ENCODE data around the gene FAN1. TPM values are rescaled to one million over a fixed set of nuclear protein-coding genes. Genes with fewer than 3 reads are reported as not detected.

Gene FAN1
- total RNA-seq, 1 experiment from 2014 or later = 28.2 TPM

GRCh38 chr15:30878515-30878914, 25.2 kb upstream of the FAN1 start:
- Histone ChIP-seq H4K20me1 (ENCODE audit: control insufficient read depth, insufficient read depth, insufficient read length) (no peaks in the 10 kb centered on the region), H3K4me2 (ENCODE audit: insufficient read depth, insufficient read length, low read length) (no peak overlapping the region), H3K27me3 (ENCODE audit: insufficient read depth, low read length) (no peaks in the 10 kb centered on the region), H2BK20ac (ENCODE audit: low read depth, low read length, poor library complexity, severe bottlenecking) (no peak overlapping the region), H2AFZ (ENCODE audit: low read length) (no peak overlapping the region), H3K79me2 (ENCODE audit: insufficient read depth, low read length) (no peaks in the 10 kb centered on the region), H4K91ac (ENCODE audit: insufficient read length, low read depth, low read length) (no peak overlapping the region), H3K9ac (ENCODE audit: extremely low read depth, insufficient read length, low read length) (no peak overlapping the region), H3T11ph (ENCODE audit: low read length) (no peak overlapping the region), H3K14ac (ENCODE audit: insufficient read depth, low read length) (no peak overlapping the region), H2AK5ac (ENCODE audit: insufficient read length, low read length) (no peak overlapping the region), H3K79me1 (ENCODE audit: insufficient read depth, low read depth, low read length, poor library complexity, severe bottlenecking) (no peaks in the 10 kb centered on the region), H4K8ac (replicated peaks; ENCODE audit: insufficient read length, low read depth, low read length) (no peak overlapping the region), H3K18ac (ENCODE audit: insufficient read length, low read depth, low read length) (no peak overlapping the region), H3K56ac (ENCODE audit: insufficient read length, low read depth, low read length) (no peak overlapping the region), H3K27ac (ENCODE audit: insufficient read length, low read depth, low read length) (no peak overlapping the region), H2BK12ac (ENCODE audit: insufficient read length, low read depth, low read length) (no peak overlapping the region), H3K9me3 (ENCODE audit: control insufficient read depth, low read depth, low read length) (no peaks in the 10 kb centered on the region), H3K4me1 (ENCODE audit: insufficient read depth, low read length) (no peaks in the 10 kb centered on the region), H3K4ac (ENCODE audit: low read depth, low read length) (no peak overlapping the region), H4K5ac (ENCODE audit: insufficient read length, low read depth, low read length) (no peak overlapping the region), H2BK5ac (ENCODE audit: insufficient read length, low read length) (no peak overlapping the region), H2BK15ac (ENCODE audit: low read depth, low read length) (no peak overlapping the region), H3K23me2 (ENCODE audit: insufficient read length, low read depth, low read length, poor library complexity, severe bottlenecking) (no peaks in the 10 kb centered on the region), H2BK120ac (ENCODE audit: low read depth, low read length, poor library complexity, severe bottlenecking) (no peak overlapping the region), H3K23ac (ENCODE audit: insufficient read length, low read depth, low read length) (no peak overlapping the region)
- no CpG with 5 or more reads among the region's 1 CpG for WGBS (ENCODE audit: extremely low coverage, insufficient read length, low lambda C conversion rate)
- no peak overlapping the region for H3K4me3 Mint-ChIP-seq
- no peaks in the 10 kb centered on the region for H3K36me3 Mint-ChIP-seq (ENCODE audit: insufficient read depth in 1 of 3, low read depth in 3 of 3)
- peaks cover 3 to 8% of the 10 kb centered on the region in 2 experiments; a peak in 3 of 4 replicates for H3K4me1 Mint-ChIP-seq
- TF ChIP-seq CTCF (conservative IDR thresholded peaks at IDR 0.05) = no peak
- H3K9me3 Mint-ChIP-seq = no peaks in the 10 kb centered on the region
- no peak for DNase-seq
- H3K27ac Mint-ChIP-seq = no peak overlapping the region
- no peaks in the 10 kb centered on the region for H3K27me3 Mint-ChIP-seq (ENCODE audit: low read depth)

Data from H9 (cell line).